ENCODE data around the gene SCAF1.

- TF ChIP-seq, protein P1, sequence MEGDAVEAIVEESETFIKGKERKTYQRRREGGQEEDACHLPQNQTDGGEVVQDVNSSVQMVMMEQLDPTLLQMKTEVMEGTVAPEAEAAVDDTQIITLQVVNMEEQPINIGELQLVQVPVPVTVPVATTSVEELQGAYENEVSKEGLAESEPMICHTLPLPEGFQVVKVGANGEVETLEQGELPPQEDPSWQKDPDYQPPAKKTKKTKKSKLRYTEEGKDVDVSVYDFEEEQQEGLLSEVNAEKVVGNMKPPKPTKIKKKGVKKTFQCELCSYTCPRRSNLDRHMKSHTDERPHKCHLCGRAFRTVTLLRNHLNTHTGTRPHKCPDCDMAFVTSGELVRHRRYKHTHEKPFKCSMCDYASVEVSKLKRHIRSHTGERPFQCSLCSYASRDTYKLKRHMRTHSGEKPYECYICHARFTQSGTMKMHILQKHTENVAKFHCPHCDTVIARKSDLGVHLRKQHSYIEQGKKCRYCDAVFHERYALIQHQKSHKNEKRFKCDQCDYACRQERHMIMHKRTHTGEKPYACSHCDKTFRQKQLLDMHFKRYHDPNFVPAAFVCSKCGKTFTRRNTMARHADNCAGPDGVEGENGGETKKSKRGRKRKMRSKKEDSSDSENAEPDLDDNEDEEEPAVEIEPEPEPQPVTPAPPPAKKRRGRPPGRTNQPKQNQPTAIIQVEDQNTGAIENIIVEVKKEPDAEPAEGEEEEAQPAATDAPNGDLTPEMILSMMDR (IDR thresholded peaks at IDR 0.05; ENCODE audit: low read length), result no peak
- TF ChIP-seq EZH2phosphoT487 (IDR thresholded peaks at IDR 0.05; ENCODE audit: low read length) (no peak), EZH2 (optimal IDR thresholded peaks at IDR 0.05; ENCODE audit: low read depth, low read length) (no peak)
Measured at GRCh38 chr19:49669516-49669915, 27.5 kb downstream of the SCAF1 start.

Measured in MM.1S (cell line).